GM19324 (cell line): ENCODE data around the gene LARGE1.

Experiments used
- ATAC-seq: cut with Tn5 transposase; IDR thresholded peaks from one replicate; pipeline ENCODE4 v1.9.1; 2021; ENCODE audit warnings: mild to moderate bottlenecking, moderate library complexity; ENCODE audit not compliant: unreplicated experiment, low FRiP score

Gene LARGE1

GRCh38 chr22:33888821-33889220 lies 31.5 kb downstream of the LARGE1 start:
- no peak for ATAC-seq

- no peak for ATAC-seq
Measured at GRCh38 chr22:33887173-33887572, 33.1 kb downstream of the LARGE1 start.

- ATAC-seq, result no peak
Measured at GRCh38 chr22:33886696-33887095, 33.6 kb downstream of the LARGE1 start.

- ATAC-seq, result no peak
Measured at GRCh38 chr22:33884829-33885228, 35.4 kb downstream of the LARGE1 start.

- no peak for ATAC-seq
Measured at GRCh38 chr22:33883961-33884808, 36.1 kb downstream of the LARGE1 start.

- ATAC-seq, result no peak
Measured at GRCh38 chr22:33883561-33883960, 36.7 kb downstream of the LARGE1 start.

GRCh38 chr22:33882991-33883390 lies 37.3 kb downstream of the LARGE1 start:
- ATAC-seq, result no peak

GRCh38 chr22:33880986-33881385 lies 39.3 kb downstream of the LARGE1 start:
- ATAC-seq, result no peak

- ATAC-seq, result no peak
Measured at GRCh38 chr22:33879796-33880195, 40.5 kb downstream of the LARGE1 start.

GRCh38 chr22:33875316-33875715 lies 45.0 kb downstream of the LARGE1 start:
- no peak for ATAC-seq

GRCh38 chr22:33874206-33874605 lies 46.1 kb downstream of the LARGE1 start:
- no peak for ATAC-seq

GRCh38 chr22:33873666-33874065 lies 46.6 kb downstream of the LARGE1 start:
- ATAC-seq, result no peak

GRCh38 chr22:33873186-33873585 lies 47.1 kb downstream of the LARGE1 start:
- ATAC-seq, result no peak

- ATAC-seq, result no peak
Measured at GRCh38 chr22:33871935-33872334, 48.3 kb downstream of the LARGE1 start.

- ATAC-seq, result no peak
Measured at GRCh38 chr22:33869946-33870345, 50.3 kb downstream of the LARGE1 start.

GRCh38 chr22:33867971-33868370 lies 52.3 kb downstream of the LARGE1 start:
- ATAC-seq, result no peak

GRCh38 chr22:33867118-33867866 lies 53.0 kb downstream of the LARGE1 start:
- no peak for ATAC-seq

GRCh38 chr22:33866511-33866910 lies 53.8 kb downstream of the LARGE1 start:
- ATAC-seq, result no peak

GRCh38 chr22:33865996-33866395 lies 54.3 kb downstream of the LARGE1 start:
- no peak for ATAC-seq

- ATAC-seq, result no peak
Measured at GRCh38 chr22:33865248-33865647, 55.0 kb downstream of the LARGE1 start.

- no peak for ATAC-seq
Measured at GRCh38 chr22:33864723-33865130, 55.5 kb downstream of the LARGE1 start.
